GM21381 (cell line): Measurements from ENCODE around the gene TAL1.
"Not testable (repeated sequence)": the region's sequence is repeated elsewhere in the genome, so short reads cannot be mapped to it uniquely, and the experiment has no call there.

Experiments used
- ATAC-seq: cut with Tn5 transposase; IDR thresholded peaks from one replicate; pipeline ENCODE4 v1.9.1; 2021; ENCODE audit warnings: mild to moderate bottlenecking, moderate library complexity; ENCODE audit not compliant: unreplicated experiment

The TAL1 gene

GRCh38 chr1:47213230-47213963, 18.6 kb downstream of the TAL1 start:
- ATAC-seq = no peak

- no peak for ATAC-seq
Measured at GRCh38 chr1:47212636-47213229, 19.3 kb downstream of the TAL1 start.

- no peak for ATAC-seq
Measured at GRCh38 chr1:47211796-47212269, 20.2 kb downstream of the TAL1 start.

GRCh38 chr1:47210666-47211065, 21.4 kb downstream of the TAL1 start:
- ATAC-seq = no peak

- no peak for ATAC-seq
Measured at GRCh38 chr1:47209725-47210325, 22.2 kb downstream of the TAL1 start.

- no peak for ATAC-seq
Measured at GRCh38 chr1:47209091-47209490, 22.9 kb downstream of the TAL1 start.

- ATAC-seq = no peak
Measured at GRCh38 chr1:47208374-47208850, 23.6 kb downstream of the TAL1 start.

- ATAC-seq = no peak
Measured at GRCh38 chr1:47207803-47208373, 24.1 kb downstream of the TAL1 start.

GRCh38 chr1:47205918-47206317, 26.1 kb downstream of the TAL1 start:
- ATAC-seq = no peak

GRCh38 chr1:47203504-47203903, 28.5 kb downstream of the TAL1 start:
- not testable (repeated sequence) for ATAC-seq

- ATAC-seq = no peak
Measured at GRCh38 chr1:47201179-47201578, 30.8 kb downstream of the TAL1 start.

- no peak for ATAC-seq
Measured at GRCh38 chr1:47198214-47198613, 33.8 kb downstream of the TAL1 start.

GRCh38 chr1:47196622-47197021, 35.4 kb downstream of the TAL1 start:
- no peak for ATAC-seq

- ATAC-seq = not testable (repeated sequence)
Measured at GRCh38 chr1:47195981-47196380, 36.0 kb downstream of the TAL1 start.

- ATAC-seq = no peak
Measured at GRCh38 chr1:47194311-47194710, 37.7 kb downstream of the TAL1 start.

- ATAC-seq = not testable (repeated sequence)
Measured at GRCh38 chr1:47193496-47193895, 38.5 kb downstream of the TAL1 start.

GRCh38 chr1:47192458-47193384, 39.3 kb downstream of the TAL1 start:
- peak; percentile 74 for ATAC-seq

- ATAC-seq = no peak
Measured at GRCh38 chr1:47191940-47192457, 40.0 kb downstream of the TAL1 start.

GRCh38 chr1:47190857-47191256, 41.2 kb downstream of the TAL1 start:
- ATAC-seq = no peak

- no peak for ATAC-seq
Measured at GRCh38 chr1:47190509-47190855, 41.5 kb downstream of the TAL1 start.
